Stimulated activated CD4-positive, alpha-beta T cell treated with anti-CD3 and anti-CD28 coated beads, Interleukin-15, amount 100 ng/mL, for 24 hours (primary cell): ENCODE data around the gene COA8.

ENCODE experiments used
- DNase-seq: peaks from one replicate; pipeline ENCODE4 v3.0.0-alpha.2; 2020

COA8 gene

GRCh38 chr14:103549361-103550311, 13.1 kb upstream of the COA8 start:
- no peak for DNase-seq

GRCh38 chr14:103550451-103551337, 12.1 kb upstream of the COA8 start:
- DNase-seq = no peak

GRCh38 chr14:103551338-103551762, 11.4 kb upstream of the COA8 start:
- no peak for DNase-seq

- no peak for DNase-seq
Observed at GRCh38 chr14:103552011-103552845, 10.5 kb upstream of the COA8 start.

- no peak for DNase-seq
Observed at GRCh38 chr14:103552846-103553210, 9.9 kb upstream of the COA8 start.

- no peak for DNase-seq
Observed at GRCh38 chr14:103555559-103556337, 7.0 kb upstream of the COA8 start.

GRCh38 chr14:103556946-103557758, 5.6 kb upstream of the COA8 start:
- no peak for DNase-seq

- DNase-seq = no peak
Observed at GRCh38 chr14:103558071-103558882, 4.5 kb upstream of the COA8 start.

- no peak for DNase-seq
Observed at GRCh38 chr14:103559766-103560165, 3.0 kb upstream of the COA8 start.

- DNase-seq = no peak
Observed at GRCh38 chr14:103560691-103561090, 2.1 kb upstream of the COA8 start.

GRCh38 chr14:103561381-103562178, 1.2 kb upstream of the COA8 start:
- DNase-seq = peak; percentile 66

- no peak for DNase-seq
Observed at GRCh38 chr14:103562179-103562428, 656 bp upstream of the COA8 start.

GRCh38 chr14:103563226-103563620, 463 bp downstream of the COA8 start:
- DNase-seq = no peak

GRCh38 chr14:103563844-103564505, 1.2 kb downstream of the COA8 start:
- DNase-seq = no peak

- DNase-seq = no peak
Observed at GRCh38 chr14:103568952-103569351, 6.2 kb downstream of the COA8 start.

GRCh38 chr14:103569408-103569807, 6.6 kb downstream of the COA8 start:
- no peak for DNase-seq

- no peak for DNase-seq
Observed at GRCh38 chr14:103574104-103574503, 11.3 kb downstream of the COA8 start.

- DNase-seq = no peak
Observed at GRCh38 chr14:103574707-103575285, 12.0 kb downstream of the COA8 start.
